GM21737 (cell line): ENCODE measurements around the gene RYR2.

Experiments used
- ATAC-seq: cut with Tn5 transposase; IDR thresholded peaks from one replicate; pipeline ENCODE4 v1.9.1; 2021; ENCODE audit warnings: mild to moderate bottlenecking, moderate library complexity; ENCODE audit not compliant: unreplicated experiment

Gene RYR2

DNA sequence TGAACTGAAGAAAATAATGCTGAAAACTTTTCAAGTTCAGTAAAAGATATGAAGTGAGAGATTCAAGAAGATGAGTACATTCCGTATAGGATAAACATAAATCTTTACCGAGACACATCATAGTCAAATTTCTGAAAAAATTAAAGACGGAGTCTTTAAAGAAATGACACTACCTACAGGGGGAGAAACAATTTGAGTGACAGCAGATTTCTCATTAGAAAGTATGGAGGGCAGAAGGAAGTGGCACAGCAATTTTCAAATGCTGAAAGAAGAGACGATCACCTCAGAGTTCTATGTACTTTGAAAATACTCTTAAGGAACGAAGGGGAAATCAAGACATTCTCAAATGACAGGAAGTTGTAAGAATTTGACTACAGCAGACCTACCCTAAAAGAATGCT, 577.6 kb downstream of the RYR2 start:
- ATAC-seq, result no peak

- no peak for ATAC-seq
Observed at GRCh38 chr1:237634922-237635321, 592.9 kb downstream of the RYR2 start.

DNA sequence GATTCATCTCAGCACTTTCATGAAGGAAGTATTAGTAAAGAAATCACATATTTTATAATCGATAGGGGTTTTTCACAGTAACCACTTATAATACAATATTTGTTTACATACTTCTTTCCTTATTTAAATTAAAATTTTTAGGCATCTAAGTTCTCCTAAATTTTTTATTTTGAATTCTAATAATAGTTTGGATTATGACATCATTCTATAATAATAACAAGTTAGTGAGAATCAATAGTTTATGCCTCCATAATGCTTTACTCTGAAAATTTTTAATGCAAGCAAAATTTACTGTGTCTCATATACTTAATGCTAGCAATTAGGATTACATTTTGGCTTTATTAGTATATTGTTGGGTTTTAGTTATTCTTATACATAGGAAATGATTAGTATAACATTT, 596.6 kb downstream of the RYR2 start:
- ATAC-seq, result no peak

GRCh38 chr1:237640011-237640671, 598.2 kb downstream of the RYR2 start:
- ATAC-seq, result no peak

DNA sequence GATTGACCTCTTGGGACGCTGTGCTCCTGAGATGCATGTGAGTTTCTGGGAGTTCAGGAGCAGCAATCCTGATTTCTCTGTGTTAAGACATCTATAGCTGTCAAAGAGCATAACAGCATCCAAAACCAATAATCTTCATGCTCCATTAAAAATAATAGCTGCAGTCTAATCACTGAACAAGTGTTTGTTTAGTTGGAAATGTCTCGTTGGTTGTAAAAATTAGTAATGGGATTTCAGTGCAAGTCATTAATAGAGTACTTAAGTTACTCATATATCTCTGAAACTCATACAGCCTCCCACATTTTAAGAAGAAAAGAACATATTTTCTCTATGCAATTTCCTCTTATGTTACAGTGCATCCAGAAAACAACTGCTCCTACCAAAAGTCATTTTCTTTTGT, 599.0 kb downstream of the RYR2 start:
- no peak for ATAC-seq

DNA sequence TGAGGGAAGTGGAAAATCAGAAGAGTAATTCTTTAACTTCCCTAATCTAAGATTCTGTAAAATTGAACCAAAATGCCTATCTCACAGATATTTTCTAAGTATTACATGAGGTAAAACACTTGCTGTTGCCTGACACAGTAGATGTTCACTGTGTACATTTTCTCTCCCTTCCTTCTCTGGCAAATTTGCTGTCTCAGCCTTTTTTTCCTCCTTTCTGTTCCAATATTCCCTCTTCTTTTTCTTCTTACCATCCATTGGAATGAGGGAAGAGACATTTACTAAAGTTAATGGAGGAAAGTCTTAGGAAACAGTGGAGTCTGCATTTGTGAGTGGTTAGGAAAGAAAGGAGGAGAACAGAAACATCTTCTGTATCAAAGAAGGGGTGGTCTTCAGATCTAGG, 608.8 kb downstream of the RYR2 start:
- ATAC-seq, result no peak

GRCh38 chr1:237655778-237656177, 613.8 kb downstream of the RYR2 start:
- no peak for ATAC-seq

GRCh38 chr1:237664348-237664747, 622.4 kb downstream of the RYR2 start:
- ATAC-seq, result no peak

GRCh38 chr1:237670302-237670701, 628.3 kb downstream of the RYR2 start:
- ATAC-seq, result no peak

DNA sequence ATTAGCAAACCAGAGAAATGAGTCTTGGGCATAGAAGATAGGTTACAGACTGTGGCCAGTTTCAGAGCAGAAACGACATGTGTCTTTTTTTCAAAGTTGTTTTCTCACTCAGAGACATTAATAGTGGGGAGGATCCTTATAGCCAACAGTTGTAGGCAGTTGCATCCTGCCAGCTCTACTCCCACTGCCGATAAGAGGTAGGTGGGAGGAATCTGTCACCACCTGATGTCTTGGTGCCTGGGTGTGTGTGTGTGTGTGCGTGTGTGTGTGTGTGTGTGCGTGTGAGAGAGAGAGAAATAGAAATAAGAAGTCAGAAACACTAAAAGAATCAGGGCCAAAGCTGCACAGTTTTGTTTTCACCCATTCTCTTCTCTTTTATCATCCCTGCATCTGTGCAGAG, 629.3 kb downstream of the RYR2 start:
- ATAC-seq, result no peak

DNA sequence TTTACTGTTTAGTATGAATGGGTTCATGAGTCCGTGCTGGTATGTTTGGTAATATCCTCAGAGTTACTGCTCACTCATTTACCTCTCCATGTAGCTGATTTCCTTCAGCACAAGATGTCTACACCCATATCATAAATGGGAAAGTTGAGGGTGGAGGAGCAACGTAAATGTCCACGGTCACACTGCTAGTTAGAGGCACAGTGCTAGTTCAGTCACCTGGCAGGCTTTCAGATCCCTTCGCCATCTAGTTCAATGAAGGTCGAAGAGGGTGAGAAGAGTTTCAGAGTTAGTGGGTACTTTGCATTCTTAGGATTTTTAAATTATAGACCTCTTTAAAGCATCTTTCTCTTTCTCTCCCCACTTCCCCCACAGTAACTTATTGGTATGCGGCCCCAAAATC, 630.0 kb downstream of the RYR2 start:
- ATAC-seq, result no peak

- no peak for ATAC-seq
Observed at GRCh38 chr1:237672748-237673147, 630.8 kb downstream of the RYR2 start.

DNA sequence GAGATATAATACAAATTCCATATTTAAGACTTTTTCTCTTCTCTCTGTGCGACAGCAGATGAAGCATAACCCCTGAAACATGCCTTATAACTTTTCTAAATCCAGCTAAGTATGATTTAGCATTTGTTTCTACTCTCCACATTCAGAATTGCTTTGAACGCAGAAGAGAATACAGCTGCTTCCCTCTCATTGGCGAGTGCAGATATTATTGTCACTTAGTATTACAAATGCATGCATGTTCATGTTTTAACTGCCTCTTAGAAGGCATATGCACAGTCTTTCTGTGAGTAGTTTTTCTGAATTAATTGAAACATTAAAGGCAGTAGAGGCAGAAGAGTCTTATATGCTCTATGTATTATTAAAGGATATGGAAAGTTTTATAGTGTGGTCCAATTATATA, 631.6 kb downstream of the RYR2 start:
- no peak for ATAC-seq

- ATAC-seq, result no peak
Observed at GRCh38 chr1:237677979-237678378, 636.0 kb downstream of the RYR2 start.

DNA sequence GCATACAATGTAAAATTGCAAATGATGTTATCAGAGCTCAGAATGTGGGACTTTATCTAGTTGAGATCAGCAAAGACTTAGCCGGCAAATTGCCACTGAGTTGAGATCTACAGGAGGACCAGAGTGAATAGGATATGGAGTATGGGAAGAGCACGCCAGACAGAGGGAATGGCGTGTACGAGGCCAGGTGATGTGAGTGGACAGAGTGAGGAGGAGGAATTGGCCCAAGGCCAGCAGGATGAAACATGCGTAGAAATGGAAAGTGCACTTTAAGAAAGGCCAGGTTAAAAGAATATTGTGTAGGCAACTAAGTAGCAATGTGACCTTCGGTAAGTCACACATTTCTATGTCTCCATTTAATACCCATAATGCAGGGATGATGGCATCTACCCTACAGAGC, 637.7 kb downstream of the RYR2 start:
- ATAC-seq, result no peak

GRCh38 chr1:237681210-237681609, 639.2 kb downstream of the RYR2 start:
- no peak for ATAC-seq

DNA sequence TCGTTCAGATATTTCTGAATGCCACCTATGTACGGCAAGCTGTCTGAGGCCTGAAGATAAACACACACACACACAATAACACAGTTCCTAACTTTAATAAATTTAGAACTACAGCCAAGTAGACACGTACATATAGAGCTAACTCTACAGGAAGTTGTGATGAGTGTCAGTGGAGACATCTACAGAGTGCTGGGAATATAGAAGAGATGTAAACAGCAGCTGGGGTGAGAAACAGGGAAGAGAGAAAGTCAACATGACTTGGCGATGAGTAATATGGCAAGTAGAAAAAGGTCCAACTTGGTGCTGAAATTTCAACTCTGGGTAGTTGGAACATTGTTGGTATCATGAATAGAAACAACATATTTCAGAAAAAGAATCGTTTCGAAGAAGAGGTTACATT, 642.3 kb downstream of the RYR2 start:
- ATAC-seq, result no peak

DNA sequence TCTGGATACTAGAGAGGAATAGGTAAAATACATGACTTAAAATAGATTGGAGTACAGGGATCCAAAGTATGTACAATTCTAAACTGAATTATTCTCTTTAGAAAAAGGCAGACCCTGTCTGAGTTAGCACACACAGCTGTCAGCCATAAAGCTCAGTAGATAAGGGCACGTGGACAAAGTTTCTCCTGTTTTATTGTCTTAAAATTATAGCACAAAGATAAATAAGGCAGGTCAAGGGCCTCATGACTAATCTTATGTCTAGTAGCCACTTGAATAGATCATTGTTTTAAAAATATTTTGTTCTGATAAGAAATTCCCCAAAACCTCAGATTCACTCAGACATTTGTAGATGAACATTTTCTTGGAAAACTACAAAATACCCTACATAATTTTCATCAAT, 643.6 kb downstream of the RYR2 start:
- no peak for ATAC-seq

GRCh38 chr1:237687804-237688203, 645.8 kb downstream of the RYR2 start:
- ATAC-seq, result no peak

DNA sequence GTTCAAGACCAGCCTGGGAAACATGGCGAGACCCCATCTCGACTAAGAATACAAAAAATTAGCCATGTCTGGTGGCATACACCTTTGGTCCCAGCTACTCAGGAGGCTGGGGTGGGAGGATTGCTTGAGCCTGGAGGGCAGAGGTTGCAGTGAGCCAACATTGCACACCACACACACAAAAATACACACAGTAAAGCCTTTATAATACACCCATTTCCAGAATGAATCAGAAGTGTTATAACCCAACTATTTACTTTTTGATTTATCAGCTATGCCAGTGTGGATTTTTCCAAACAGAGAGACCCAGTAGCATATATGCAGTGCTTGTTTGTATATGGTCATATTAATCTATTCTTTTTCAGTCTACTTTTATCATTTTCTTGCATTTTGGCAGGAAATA, 648.7 kb downstream of the RYR2 start:
- no peak for ATAC-seq

DNA sequence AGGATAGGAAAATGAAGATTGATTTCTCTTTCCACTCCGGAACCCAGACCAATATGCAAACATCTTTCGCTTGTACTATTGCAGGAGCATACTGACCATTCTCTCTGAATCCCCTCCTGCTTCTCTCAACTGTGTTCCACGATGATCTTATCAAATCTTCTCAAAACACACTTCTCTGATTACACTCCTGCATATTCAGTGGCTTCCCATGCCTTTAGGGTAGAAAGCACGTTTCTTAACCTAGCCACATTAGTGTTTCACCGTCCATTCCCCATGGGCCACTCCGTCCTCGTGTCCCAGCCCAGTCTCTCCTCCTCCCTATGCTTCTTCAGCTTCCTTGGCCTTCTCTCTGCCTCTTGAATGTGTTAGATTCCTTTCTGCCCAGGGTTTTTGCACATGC, 650.3 kb downstream of the RYR2 start:
- no peak for ATAC-seq

- no peak for ATAC-seq
Observed at GRCh38 chr1:237695878-237696277, 653.9 kb downstream of the RYR2 start.

DNA sequence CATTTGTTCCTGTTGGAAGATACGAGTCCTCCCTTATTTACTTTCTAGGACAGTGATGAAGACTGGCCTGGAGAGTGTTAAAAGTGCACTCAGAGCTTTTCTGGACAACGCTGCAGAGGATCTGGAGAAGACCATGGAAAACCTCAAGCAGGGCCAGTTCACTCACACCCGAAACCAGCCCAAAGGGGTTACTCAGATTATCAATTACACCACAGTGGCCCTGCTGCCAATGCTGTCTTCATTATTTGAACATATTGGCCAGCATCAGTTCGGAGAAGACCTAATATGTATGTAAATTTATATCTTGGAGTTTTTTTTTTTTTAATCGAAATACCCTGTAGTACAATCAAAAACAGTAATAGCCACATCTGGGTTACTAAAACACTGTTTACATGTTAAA, 658.2 kb downstream of the RYR2 start:
- ATAC-seq, result no peak
